Liver (tissue), 3 donors: ENCODE results near the gene PPIP5K1.

Experiments
- EGR1 ChIP-seq, 2 donors: IDR thresholded peaks; 2 replicates each; pipeline ENCODE4 v1.6.1; 2016 to 2018; ENCODE audit warnings: antibody characterized with exemption in 2 of 2, low read depth in 2 of 2
- GABPA ChIP-seq, 2 donors: IDR thresholded peaks in 1 of 2; conservative IDR thresholded peaks in 1 of 2; 2 replicates each; pipeline ENCODE4 v1.6.1; 2016; ENCODE audit warnings: antibody characterized with exemption in 2 of 2, mild to moderate bottlenecking in 1 of 2, moderate library complexity in 1 of 2
- MAX ChIP-seq: IDR thresholded peaks from 2 replicates; pipeline ENCODE4 v1.6.1; 2016; ENCODE audit warnings: antibody characterized with exemption
- RAD21 ChIP-seq, 2 donors: IDR thresholded peaks; 2 replicates each; pipeline ENCODE4 v1.6.1; 2016; ENCODE audit warnings: antibody characterized with exemption in 2 of 2, mild to moderate bottlenecking in 2 of 2
- TAF1 ChIP-seq: conservative IDR thresholded peaks from 2 replicates; pipeline ENCODE4 v1.6.1; 2016; ENCODE audit warnings: antibody characterized with exemption, mild to moderate bottlenecking
- TF ChIP-seq, protein P1 (sequence below): fragments of 150-350 bp; IDR thresholded peaks from 2 replicates; pipeline ENCODE4 v1.5.1; 2017; ENCODE audit warnings: improper control_type of control experiment, low read depth, low read length; ENCODE audit not compliant: missing input control
- TF ChIP-seq, protein P2 (sequence below): IDR thresholded peaks from 2 replicates; pipeline ENCODE4 v1.6.1; 2016; ENCODE audit warnings: antibody characterized with exemption, mild to moderate bottlenecking
- donor health status: healthy.
- donor health status: healthy.

- TF ChIP-seq GABPA (IDR thresholded peaks at IDR 0.05 in 1 of 2, conservative IDR thresholded peaks at IDR 0.05 in 1 of 2): no peak
- TF ChIP-seq MAX: no peak
- TF ChIP-seq, protein P1, sequence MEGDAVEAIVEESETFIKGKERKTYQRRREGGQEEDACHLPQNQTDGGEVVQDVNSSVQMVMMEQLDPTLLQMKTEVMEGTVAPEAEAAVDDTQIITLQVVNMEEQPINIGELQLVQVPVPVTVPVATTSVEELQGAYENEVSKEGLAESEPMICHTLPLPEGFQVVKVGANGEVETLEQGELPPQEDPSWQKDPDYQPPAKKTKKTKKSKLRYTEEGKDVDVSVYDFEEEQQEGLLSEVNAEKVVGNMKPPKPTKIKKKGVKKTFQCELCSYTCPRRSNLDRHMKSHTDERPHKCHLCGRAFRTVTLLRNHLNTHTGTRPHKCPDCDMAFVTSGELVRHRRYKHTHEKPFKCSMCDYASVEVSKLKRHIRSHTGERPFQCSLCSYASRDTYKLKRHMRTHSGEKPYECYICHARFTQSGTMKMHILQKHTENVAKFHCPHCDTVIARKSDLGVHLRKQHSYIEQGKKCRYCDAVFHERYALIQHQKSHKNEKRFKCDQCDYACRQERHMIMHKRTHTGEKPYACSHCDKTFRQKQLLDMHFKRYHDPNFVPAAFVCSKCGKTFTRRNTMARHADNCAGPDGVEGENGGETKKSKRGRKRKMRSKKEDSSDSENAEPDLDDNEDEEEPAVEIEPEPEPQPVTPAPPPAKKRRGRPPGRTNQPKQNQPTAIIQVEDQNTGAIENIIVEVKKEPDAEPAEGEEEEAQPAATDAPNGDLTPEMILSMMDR: no peak
- TF ChIP-seq EGR1 (IDR thresholded peaks at IDR 0.05; ENCODE audit: low read depth in 2 of 2): no peak
- TF ChIP-seq TAF1: no peak
- TF ChIP-seq RAD21 (IDR thresholded peaks at IDR 0.05): no peak
- TF ChIP-seq, protein P2, sequence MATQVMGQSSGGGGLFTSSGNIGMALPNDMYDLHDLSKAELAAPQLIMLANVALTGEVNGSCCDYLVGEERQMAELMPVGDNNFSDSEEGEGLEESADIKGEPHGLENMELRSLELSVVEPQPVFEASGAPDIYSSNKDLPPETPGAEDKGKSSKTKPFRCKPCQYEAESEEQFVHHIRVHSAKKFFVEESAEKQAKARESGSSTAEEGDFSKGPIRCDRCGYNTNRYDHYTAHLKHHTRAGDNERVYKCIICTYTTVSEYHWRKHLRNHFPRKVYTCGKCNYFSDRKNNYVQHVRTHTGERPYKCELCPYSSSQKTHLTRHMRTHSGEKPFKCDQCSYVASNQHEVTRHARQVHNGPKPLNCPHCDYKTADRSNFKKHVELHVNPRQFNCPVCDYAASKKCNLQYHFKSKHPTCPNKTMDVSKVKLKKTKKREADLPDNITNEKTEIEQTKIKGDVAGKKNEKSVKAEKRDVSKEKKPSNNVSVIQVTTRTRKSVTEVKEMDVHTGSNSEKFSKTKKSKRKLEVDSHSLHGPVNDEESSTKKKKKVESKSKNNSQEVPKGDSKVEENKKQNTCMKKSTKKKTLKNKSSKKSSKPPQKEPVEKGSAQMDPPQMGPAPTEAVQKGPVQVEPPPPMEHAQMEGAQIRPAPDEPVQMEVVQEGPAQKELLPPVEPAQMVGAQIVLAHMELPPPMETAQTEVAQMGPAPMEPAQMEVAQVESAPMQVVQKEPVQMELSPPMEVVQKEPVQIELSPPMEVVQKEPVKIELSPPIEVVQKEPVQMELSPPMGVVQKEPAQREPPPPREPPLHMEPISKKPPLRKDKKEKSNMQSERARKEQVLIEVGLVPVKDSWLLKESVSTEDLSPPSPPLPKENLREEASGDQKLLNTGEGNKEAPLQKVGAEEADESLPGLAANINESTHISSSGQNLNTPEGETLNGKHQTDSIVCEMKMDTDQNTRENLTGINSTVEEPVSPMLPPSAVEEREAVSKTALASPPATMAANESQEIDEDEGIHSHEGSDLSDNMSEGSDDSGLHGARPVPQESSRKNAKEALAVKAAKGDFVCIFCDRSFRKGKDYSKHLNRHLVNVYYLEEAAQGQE: no peak
These were observed 105.6 kb downstream of the PPIP5K1 start for GRCh38 chr15:43484455-43484854.
